ENCODE measurements around the gene ROBO2.

ROBO2 gene

DNA sequence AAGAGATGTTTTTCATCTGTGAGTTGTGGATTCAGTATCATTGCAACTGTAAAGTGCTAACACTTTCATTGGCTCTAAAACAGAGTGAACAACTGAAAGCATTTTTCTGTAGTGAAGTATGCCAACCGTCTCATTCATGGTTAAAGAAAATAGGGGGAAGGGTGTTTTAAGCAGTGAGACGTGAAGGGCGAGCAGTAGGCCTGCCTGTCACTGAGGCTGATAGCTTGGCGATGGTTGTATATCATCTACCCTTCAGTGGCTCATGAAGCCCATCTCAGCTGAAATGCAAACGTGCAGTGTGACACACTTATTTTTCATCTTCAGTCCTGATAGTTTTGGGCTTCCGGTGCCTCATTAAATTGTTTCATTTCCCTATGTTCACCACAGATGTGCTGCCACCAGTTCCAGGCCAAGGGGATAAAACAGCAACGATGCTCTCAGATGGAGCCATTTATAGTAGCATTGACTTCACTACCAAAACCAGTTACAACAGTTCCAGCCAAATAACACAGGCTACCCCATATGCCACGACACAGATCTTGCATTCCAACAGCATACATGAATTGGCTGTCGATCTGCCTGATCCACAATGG lies 562.0 kb downstream of the ROBO2 start:
- DNase-seq = no peak

DNA sequence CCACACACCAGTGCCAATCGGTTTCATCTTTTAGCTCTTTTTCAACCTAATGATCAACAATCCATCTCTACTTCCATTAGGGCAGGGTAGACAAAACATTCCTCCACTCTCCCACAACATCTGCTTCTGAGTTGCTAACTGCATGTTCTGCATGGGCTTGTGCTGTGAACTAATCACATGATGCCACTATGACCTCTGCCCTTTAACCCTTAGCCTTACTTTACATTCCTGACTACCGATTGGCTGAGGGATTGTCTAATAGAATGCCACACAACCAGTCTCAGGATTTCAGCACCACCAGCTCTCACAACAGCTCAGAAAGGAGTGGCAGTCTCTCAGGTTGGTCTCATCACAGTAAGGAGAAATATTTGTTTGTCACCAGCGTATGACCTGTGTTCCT lies 562.8 kb downstream of the ROBO2 start:
- DNase-seq = no peak

DNA sequence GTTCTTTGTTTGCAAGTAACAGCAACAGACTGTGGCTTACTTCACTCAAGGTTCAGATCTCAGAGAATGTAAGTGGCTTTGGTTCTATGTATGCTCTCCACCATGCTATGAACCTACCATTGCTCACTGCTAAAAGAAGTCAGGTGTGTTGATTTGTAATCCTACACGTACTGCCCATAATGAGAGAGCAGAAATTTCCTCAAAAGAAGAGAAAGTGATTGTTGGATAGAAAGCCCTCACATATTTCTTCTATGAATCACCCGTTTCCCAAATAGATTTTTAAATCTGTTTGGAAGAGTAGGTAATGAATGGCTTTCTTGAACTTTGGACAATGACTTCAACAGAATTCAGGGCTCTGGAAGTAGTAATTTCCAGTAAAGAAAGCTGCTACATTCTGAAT lies 565.4 kb downstream of the ROBO2 start:
- DNase-seq = no peak

DNA sequence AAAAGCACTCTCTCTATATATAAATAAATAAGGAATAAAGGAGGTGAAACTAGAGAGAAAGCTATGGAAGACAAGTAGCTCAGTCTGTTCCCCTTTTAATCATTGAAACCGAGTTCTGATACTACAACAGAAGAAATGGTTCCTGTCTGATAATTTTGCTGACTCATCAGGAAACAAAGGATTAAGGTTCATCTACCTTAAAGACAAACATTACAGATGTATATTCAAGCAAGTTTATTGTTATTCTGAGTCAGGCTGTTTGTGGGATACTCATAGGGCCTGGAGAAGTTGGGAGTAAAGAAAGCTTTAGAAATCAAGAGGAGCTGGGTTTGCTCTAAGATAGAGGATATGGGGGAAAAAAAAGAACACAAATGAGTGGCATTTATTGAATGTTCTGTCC lies 566.0 kb downstream of the ROBO2 start:
- DNase-seq = no peak

DNA sequence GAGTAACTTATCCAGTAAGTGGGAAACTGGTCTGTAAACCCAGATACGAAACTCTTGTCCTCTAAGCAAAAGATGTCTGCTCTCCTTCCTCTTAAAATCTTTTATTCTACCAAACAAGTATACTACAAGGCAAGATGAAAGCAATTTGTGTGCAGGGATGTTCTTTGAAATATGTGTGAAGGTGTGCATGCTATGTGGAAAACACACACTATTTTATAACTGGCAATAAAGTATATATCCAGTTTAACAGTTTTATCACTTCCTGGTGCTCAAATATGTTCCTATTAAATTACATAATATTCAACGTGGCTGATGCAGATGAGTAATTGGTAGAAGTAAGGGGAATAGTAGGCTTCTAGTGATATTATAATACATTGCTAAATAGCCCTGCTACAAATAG lies 566.5 kb downstream of the ROBO2 start:
- no peak for DNase-seq

DNA sequence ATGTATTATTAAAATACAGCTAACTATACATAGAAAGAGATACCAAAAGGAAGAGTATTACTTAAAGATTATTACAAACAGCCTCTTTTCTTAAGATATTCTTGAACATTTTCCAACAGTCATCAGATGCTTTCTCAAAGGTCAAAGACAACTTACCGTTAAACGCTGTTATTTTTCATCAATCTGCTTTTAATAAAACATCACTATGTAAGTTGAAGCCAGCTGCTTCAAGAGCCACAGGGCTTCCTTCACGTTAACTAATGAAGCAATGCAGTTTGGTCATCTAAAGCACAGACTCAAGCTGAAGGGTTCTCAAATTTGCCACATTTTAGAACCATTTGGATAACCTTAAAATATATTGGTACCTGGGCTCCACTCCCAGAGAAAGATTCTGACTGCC lies 578.8 kb downstream of the ROBO2 start:
- no peak for DNase-seq

DNA sequence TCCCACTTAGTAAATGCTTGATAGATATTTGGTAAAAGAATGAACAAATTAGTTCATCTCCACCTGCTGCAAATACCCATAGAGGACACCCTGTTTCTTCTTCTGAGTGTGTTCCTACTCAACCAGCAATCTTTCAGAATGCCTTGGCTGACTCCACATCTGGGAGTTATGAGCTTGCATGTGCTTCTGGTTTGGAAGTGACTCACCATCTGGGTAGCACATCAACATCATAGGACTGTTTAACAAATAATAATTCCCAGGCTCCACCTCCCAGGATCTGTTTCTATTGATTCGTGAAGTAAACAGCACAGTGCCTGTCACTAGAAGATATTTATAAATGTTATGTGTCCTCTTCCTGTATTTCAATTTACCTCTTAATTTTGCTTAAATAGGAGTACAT lies 580.1 kb downstream of the ROBO2 start:
- no peak for DNase-seq

DNA sequence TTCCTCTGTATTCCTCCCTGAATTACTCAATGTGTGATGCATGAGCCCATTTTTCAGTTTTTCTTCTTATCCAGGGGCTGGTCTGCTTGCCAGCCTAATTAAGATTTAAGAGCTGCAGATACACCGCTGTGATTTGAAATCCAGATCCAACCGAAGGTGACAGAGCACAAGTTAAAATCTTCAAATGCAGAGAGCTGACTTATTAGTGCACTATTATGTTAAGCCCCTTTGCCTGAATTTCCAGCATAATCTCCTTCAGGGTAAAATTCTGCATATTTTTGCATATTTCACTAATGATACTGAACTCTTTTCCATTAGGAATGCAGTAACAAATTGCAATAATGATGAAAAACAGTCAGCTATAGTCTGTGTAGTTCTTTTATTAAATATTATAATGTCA lies 583.6 kb downstream of the ROBO2 start:
- no peak for DNase-seq

DNA sequence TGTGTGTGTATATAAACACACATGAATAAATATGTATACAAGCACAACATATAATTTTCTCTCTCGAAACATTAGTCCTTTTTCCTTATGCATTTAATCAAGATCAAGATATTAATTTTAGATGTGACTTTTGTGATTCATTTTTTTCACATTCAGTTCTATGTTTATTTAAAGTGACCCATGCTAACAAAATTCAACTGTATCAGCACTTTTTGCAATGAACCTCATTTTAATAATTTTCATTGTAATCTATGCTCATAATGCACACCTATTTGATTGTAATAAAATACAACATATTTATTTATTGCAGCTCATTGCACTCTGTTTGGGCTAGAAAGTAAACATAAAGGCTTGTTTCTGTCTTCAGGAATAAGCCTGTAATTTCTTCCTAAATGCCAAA lies 586.3 kb downstream of the ROBO2 start:
- no peak for DNase-seq

DNA sequence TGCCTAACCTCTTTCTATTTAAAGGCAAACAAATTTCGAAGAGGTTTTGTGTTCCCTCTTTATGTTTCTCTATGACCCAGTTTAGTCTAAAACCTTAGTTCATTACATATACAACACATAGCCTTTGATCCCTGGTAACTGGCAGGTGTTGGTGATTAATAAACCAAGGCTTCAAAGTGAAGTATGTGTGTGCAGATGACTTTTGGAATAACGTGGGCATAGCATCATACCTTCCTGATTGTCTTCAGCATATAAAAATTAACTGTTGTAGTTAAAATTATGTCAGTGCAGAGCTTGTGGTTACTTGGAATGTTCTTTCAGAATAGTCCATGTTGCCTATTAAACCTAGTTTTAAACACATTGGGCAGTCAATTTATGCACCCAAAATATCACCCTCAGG lies 608.3 kb downstream of the ROBO2 start:
- no peak for DNase-seq

DNA sequence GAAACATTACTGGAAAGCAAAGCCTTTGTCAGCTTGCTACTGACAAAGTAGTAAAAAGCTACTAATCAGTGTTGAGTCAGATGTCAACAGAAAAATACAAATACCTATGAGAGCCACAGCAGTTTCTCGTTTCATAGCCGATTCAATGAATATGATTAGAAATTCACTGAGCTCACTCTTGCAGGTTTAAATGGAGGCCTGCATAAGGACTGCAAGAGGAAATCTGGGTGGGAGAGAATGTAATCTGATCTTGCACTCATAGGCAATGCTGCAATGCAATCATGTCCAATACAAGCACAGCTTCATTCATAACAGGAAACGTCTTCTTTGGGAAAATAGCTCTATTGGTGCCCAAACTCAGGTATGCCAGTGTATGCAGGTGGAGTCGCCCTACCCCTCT lies 608.8 kb downstream of the ROBO2 start:
- DNase-seq = no peak

DNA sequence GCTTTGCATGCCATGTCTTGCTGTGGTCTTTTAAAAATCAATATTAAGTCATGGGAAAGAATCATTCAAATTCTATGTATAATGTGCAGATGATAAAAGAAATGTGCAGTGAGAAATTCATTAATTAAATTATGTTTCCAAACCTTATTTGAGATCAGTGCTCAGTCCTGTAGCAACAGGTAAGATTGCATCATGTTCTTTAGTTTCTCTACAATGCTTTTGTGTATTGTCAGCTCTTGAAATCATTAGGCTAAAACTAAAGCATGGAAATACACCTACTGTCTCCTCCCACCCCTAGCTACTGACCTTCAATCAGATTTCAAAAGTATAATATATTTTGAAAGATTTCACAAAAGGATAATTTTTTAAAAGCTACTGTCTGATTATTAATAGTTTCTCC lies 612.7 kb downstream of the ROBO2 start:
- DNase-seq = no peak

DNA sequence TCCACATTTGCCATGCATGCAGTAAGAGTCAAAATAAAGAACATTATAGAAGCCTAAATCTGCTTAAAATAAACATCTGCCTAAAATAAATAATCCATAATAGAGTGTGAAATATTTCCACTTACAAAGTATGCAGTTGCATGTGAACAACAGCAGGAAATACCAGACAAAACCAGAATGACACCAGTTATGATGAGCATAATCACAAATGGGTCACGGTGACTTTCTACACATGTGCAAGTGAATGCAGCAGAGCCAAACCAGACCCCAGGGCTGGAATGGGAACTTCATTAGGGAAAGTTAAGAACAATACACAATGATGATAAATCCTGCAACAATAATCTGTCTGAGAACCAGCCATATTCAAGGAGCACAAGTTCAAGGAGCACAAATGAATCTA lies 615.5 kb downstream of the ROBO2 start:
- no peak for DNase-seq

DNA sequence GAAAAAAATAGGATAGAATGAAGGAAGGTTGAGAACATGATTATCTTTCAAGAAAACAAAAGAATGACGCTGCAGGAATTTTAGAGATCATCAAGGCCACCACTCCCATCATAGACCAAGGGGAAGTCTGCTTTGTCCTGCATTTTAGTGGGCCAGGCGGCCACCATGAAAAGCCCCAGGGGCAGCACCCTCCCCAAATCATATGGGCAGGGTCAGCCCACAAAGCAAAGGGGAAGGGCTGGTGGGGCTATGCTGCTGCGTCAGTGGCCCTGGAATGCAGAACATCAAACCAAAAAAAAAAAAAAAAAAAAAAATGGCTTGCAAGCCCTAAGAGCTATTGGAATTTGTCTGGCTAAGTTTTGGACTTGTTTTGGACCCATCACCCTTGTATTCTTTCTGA lies 620.8 kb downstream of the ROBO2 start:
- no peak for DNase-seq

DNA sequence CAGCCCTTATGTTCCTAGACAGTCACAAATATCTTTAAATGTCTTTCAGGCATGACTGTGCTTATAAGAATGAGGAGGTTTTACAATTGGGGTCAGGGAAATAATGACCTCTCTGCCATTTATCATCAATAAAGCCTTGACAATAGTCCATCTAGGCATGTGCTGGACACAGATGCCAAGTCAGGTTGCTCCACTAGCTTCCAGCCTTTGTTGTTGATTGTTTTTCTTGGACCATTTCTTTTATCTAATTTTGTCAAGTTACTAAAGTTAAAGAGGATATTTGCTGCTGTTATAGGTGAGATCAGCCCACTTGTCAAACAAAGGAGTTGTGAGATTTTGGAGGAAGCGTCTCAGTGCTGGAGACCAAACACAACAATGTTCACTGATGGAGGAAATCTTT lies 628.0 kb downstream of the ROBO2 start:
- DNase-seq = no peak

DNA sequence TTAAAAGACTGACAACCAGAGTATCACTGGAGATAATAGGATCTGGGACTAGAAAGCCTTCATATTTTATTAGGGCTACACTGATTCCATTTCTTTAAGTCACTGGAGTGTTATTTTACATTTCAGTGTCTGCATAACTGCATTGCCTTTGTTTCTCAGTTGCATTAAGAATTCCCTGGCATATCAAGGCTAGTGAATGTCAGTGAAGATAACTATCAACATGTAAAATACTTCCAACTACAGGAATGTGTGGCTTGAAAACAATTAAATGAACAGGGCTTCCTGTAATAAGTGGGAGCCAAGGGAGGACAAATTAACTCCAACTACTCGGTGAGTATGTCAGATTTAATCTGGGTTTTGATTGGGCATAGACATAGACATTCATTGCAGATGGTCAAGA lies 628.5 kb downstream of the ROBO2 start:
- no peak for DNase-seq

DNA sequence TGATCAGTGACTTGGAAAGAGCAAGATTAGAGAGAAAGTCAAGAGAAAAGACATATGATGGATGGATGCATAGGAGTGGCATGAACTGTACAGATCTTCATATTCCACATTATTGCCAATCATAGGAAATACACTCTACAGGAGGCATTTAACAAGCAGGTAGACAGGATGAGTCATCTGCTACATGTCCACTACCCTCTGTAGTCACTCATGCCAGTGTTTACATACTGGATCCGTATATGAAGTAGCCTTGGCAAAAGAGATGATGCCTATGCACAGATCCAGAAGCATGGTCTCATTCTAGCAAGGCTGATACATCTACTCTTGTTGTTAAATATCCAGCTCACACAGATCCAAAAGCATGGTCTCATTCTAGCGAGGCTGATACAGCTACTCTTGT lies 632.1 kb downstream of the ROBO2 start:
- DNase-seq = no peak

DNA sequence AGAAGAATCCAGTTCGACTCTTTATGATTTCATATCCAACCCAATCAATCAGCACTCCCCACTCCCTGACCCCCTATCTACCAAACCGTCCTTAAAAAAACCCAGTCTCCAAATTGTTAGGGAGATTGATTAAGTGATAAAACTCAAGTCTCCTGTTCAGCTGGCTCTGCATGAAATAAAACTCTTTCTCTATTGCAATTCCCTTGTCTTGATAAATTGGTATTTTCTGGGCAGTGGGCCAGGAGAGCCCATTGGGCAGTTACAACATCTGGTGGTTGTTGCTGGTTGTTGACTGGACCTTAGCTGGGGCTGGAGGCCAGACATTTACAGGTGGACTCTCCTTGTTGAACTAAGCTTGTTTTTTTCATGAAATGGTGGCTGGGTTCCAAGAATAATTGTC lies 642.3 kb downstream of the ROBO2 start:
- DNase-seq = no peak

DNA sequence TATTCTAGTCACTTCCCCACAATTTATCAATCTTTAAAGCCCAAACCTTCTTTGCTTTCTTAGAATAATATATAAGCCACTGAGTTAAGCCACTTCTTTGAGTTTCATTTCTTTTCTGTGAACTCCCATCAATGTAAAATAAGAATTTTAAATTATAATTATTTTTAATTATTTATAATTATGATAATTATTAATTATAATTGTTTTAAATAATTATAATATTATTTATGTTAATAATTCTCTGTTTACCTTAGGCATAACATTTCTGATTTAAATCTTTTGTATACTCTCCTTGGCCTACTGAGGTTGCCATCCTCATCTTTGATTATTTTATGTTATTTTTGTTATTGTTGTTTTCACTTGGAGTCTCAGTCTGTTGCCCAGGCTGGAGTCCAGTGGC lies 644.2 kb downstream of the ROBO2 start:
- no peak for DNase-seq

DNA sequence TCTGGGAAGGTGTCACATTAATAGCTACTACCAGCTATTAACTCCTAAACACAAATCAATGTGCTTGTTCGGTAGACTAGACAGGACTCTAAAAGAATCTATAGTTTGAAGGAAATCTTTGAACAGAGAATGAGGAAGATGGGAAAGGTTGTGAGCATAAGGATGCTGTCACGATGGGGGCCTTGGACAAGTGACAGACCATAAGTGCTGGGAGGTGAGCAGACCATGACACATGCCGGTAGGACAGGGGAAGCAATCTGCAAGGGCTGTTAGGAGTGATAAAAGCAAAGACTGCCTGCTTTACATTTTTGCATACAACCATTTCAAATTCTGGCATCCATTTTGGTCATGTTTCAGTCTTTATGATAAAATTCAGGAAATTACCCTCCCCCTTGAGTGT lies 645.8 kb downstream of the ROBO2 start:
- DNase-seq = no peak

DNA sequence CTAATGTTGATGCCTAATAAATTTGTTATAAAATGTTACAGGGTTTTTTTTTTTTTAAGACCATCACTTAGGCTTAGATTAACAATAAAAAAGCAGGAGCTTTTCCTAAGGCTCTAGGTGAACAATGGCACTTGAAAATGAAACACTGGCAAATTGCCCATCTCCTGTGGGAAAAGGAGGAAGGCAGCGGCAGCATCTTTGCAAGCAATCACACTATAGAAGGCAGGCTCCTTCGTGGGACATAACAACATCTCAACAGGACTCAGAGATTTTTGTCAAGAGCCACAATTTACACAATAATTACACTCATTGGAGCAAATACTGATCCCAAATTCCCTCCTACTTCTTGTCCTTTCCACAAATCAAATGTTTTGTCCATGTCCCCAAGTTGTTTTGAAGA lies 646.7 kb downstream of the ROBO2 start:
- DNase-seq = no peak

DNA sequence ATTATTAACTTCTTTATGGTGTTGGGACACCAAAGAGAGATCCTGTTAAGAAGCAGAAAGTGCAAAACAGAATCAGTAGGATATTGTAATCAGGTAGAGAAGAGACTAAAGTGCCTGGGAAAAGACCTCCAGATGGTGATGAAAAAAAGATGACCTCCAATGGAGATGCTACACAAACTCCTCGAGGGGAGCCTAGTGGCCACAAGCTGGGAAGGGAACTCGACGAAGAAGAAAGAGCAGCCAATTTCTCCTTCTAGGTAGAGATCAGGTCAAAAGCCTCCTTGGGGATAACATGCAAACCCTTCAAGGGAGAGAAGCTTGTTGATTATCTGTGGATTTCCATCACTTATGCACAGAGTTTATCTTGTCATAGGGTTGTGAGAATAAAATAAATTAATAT lies 647.6 kb downstream of the ROBO2 start:
- DNase-seq = no peak

DNA sequence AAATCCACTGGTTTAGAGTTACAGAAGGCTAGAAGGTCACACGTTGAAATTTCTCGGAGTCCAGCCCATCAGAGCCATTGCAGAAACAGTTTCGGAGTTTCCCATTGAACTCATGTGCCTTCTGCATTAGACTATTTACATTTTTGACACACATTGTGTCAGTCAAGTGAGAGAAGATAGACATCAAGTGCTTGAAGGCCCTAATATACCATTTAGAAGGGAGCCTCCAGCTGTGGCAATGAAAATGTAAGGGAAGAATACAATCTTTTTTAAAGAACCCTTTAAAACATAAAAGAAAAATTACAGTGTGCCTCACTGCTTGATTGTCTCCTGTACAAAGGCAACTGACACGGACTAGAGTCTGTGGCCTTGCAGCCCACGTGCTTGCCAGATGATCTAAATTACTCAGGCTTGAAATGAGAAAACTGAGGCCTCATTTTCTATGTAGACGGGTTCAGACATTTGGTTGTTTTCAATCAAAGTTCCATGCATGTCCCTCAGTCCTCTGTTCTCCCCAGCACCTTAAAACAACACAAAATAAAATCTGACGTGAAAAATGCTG lies 650.5 kb downstream of the ROBO2 start:
- no peak for DNase-seq

DNA sequence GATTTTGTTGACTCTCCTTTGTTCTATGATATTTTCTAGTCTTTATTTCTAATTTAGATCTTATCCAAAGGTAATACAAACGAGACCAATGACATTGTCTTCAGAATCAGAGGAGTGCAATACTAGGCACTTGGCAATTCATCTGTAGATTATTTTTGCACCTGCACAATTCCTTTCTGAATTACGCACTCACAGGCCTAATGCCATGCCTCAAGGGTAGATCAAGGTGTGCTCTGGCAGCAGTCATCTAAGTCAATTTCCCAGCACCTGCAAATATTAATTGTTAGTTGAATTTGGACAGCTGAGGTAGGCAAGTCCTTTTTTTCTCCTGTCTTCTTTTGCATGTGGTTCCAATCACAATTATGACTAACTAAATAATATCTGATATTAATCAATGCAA lies 653.2 kb downstream of the ROBO2 start:
- DNase-seq = no peak

DNA sequence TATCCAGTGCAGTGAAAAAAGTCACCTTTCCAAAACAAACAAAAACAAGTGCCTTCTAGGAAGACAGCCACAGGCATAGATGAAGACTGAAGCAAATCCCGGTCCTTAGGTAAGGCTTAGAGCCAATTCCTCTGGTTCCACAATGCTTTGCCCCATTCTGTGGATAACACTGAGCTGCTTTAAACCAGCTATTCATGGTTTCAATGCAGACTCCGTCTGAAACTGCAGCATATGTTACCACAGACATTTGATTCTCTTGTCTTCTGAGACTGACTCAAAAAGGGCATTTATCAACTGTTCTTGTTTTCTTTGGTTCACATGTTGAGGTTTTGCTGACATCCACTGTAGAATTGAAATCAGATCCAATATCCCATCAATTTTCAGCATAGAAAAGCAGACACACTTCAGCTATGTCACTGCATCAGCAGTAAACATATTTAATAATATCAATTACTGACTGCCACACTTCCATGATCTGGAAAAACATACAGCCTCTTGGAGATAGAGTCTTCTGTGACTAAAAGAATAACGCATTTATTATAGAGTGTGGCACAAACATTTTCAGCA lies 659.3 kb downstream of the ROBO2 start:
- DNase-seq = no peak
